HepG2 (cell line): ENCODE results near the gene PLXNB2.
A peak's percentile ranks its signal among the peaks of the same experiment; 100 is the strongest.
"Not testable (repeated sequence)": the region's sequence is repeated elsewhere in the genome, so short reads cannot be mapped to it uniquely, and the experiment has no call there.

Source experiments
- ATF6 ChIP-seq: sonication (generic); formaldehyde crosslinking; conservative IDR thresholded peaks from 2 replicates; pipeline ENCODE4 v1.4.0; 2020; ENCODE audit warnings: missing genetic modification reagents
- CTCF ChIP-seq: sonication (generic); formaldehyde crosslinking; IDR thresholded peaks from 2 replicates; pipeline ENCODE4 v1.5.0; 2020; ENCODE audit warnings: mild to moderate bottlenecking, missing genetic modification reagents, moderate library complexity
- POLR2A ChIP-seq, 2 experiments: IDR thresholded peaks; 2 replicates each; pipeline ENCODE4 v1.6.1; 2011; ENCODE audit warnings: low read depth in 2 of 2, low read length in 2 of 2, mild to moderate bottlenecking in 1 of 2, moderate library complexity in 1 of 2; ENCODE audit not compliant: insufficient read depth in 1 of 2
- ZBTB21 ChIP-seq: sonication (generic); formaldehyde crosslinking; IDR thresholded peaks from 2 replicates; pipeline ENCODE4 v1.4.0; 2020; ENCODE audit warnings: missing genetic modification reagents
- ZNF589 ChIP-seq: sonication (generic); formaldehyde crosslinking; conservative IDR thresholded peaks from 2 replicates; pipeline ENCODE4 v1.8.0; 2022; ENCODE audit warnings: mild to moderate bottlenecking, moderate library complexity, missing genetic modification reagents

GRCh38 chr22:50322382-50323104 is 15.1 kb upstream of the PLXNB2 start:
- TF ChIP-seq POLR2A (IDR thresholded peaks at IDR 0.05; ENCODE audit: insufficient read depth in 1 of 2, low read depth in 2 of 2, low read length in 2 of 2): peak in 1 of 2 experiments; percentile 62; a peak in 2 of 4 replicates
- not testable (repeated sequence) for TF ChIP-seq CTCF, ZNF589, ATF6, ZBTB21 (CRISPR knock-in tag)
